SKM-1 (cell line): ENCODE results near the gene TRPM6.

ENCODE experiments used
- DNase-seq: peaks from one replicate; lab custom pipeline; 2025; ENCODE audit not compliant: unreplicated experiment; lab: John Stamatoyannopoulos, UW

The TRPM6 gene

GRCh38 chr9:74721696-74722660, 165.7 kb downstream of the TRPM6 start:
- DNase-seq = no peak

- no peak for DNase-seq
These were observed 168.4 kb downstream of the TRPM6 start for GRCh38 chr9:74719306-74719705.

GRCh38 chr9:74718709-74719108, 169.0 kb downstream of the TRPM6 start:
- DNase-seq = no peak

- DNase-seq = no peak
These were observed 176.4 kb downstream of the TRPM6 start for GRCh38 chr9:74711341-74711740.

GRCh38 chr9:74697535-74697934, 190.2 kb downstream of the TRPM6 start:
- DNase-seq = no peak

- no peak for DNase-seq
These were observed 191.2 kb downstream of the TRPM6 start for GRCh38 chr9:74696520-74696919.

- DNase-seq = no peak
These were observed 196.7 kb downstream of the TRPM6 start for GRCh38 chr9:74691058-74691457.

- no peak for DNase-seq
These were observed 204.4 kb downstream of the TRPM6 start for GRCh38 chr9:74683322-74683721.

- no peak for DNase-seq
These were observed 205.8 kb downstream of the TRPM6 start for GRCh38 chr9:74681906-74682305.

- DNase-seq = no peak
These were observed 213.6 kb downstream of the TRPM6 start for GRCh38 chr9:74674077-74674476.
